SK-N-MC (cell line): ENCODE data around the gene APBA3.

Experiments used
- EZH2 ChIP-seq: fragments of 200-600 bp; sonication (generic); IDR thresholded peaks from one replicate; pipeline ENCODE4 v1.6.1; 2017; ENCODE audit warnings: antibody characterized with exemption
- FOXP2 ChIP-seq: optimal IDR thresholded peaks from 2 replicates; pipeline ENCODE3; 2011; ENCODE audit warnings: mild to moderate bottlenecking, moderate library complexity; ENCODE audit not compliant: insufficient read depth; ENCODE audit errors: extremely low read length, control extremely low read depth
- POLR2AphosphoS5 ChIP-seq: IDR thresholded peaks from 2 replicates; pipeline ENCODE4 v1.6.1; 2012; ENCODE audit warnings: mild to moderate bottlenecking, low read depth, low read length, borderline replicate concordance

- TF ChIP-seq EZH2, result no peak
- TF ChIP-seq POLR2AphosphoS5, result no peak
- no peak for TF ChIP-seq FOXP2
These were observed 27.2 kb downstream of the APBA3 start for GRCh38 chr19:3734310-3734600.
